Activated B cell treated with CpG ODN at 0.5 μM for 24 hours (primary cell): Measurements from ENCODE around the gene C1orf159. TPM values are rescaled to one million over a fixed set of nuclear protein-coding genes. Genes with fewer than 3 reads are reported as not detected.
A peak's percentile ranks its signal among the peaks of the same experiment; 100 is the strongest.
"Not testable (repeated sequence)": the region's sequence is repeated elsewhere in the genome, so short reads cannot be mapped to it uniquely, and the experiment has no call there.

Source experiments
- ATAC-seq: fragments of 200-7000 bp; cut with Tn5 transposase; one replicate; pipeline ENCODE4 v1.10.0; 2021; ENCODE audit warnings: low read depth, mild to moderate bottlenecking, moderate library complexity
- CTCF ChIA-PET: fragments of 350-600 bp; sonication (Branson Sonifier 250); formaldehyde crosslinking; loops from one replicate; lab custom pipeline; 2021; ENCODE audit warnings: antibody characterized with exemption; lab: Charles Lee
- POLR2A ChIA-PET: fragments of 350-600 bp; sonication (Branson Sonifier 250); formaldehyde crosslinking; loops from one replicate; lab custom pipeline; 2021; ENCODE audit warnings: antibody characterized with exemption; lab: Charles Lee
- DNase-seq: peaks from one replicate; pipeline ENCODE4 v3.0.0; 2022
- H3K27ac Mint-ChIP-seq: one replicate; pipeline ENCODE4 v1.8.0; 2020; ENCODE audit warnings: mixed read lengths
- H3K27me3 Mint-ChIP-seq: one replicate; pipeline ENCODE4 v1.8.0; 2021; ENCODE audit warnings: mixed read lengths
- H3K36me3 Mint-ChIP-seq: one replicate; pipeline ENCODE4 v1.8.0; 2021; ENCODE audit warnings: low read depth, mixed read lengths
- H3K4me1 Mint-ChIP-seq: one replicate; pipeline ENCODE4 v1.8.0; 2021; ENCODE audit warnings: mixed read lengths
- H3K4me3 Mint-ChIP-seq: one replicate; pipeline ENCODE4 v1.8.0; 2020; ENCODE audit warnings: mild to moderate bottlenecking, mixed read lengths
- H3K9me3 Mint-ChIP-seq: one replicate; pipeline ENCODE4 v1.8.0; 2020; ENCODE audit warnings: mixed read lengths
- intact Hi-C: fragments of 100-400 bp; cut with micrococcal nuclease; formaldehyde crosslinking; loops from one replicate; pipeline ENCODE4 v1.15.1; 2024
- total RNA-seq: library from RNA; stranded (reverse); gene quantifications from 2 replicates; pipeline ENCODE4 v1.2.3, GENCODE V29; 2022
- TF ChIP-seq, protein P1 (sequence below): fragments of 200-600 bp; IDR thresholded peaks from one replicate; pipeline ENCODE4 v1.8.0; 2022; ENCODE audit warnings: antibody characterized with exemption, mild to moderate bottlenecking

Gene C1orf159
- total RNA-seq, 1 donor from 2014 or later = 26.5 TPM

DNA sequence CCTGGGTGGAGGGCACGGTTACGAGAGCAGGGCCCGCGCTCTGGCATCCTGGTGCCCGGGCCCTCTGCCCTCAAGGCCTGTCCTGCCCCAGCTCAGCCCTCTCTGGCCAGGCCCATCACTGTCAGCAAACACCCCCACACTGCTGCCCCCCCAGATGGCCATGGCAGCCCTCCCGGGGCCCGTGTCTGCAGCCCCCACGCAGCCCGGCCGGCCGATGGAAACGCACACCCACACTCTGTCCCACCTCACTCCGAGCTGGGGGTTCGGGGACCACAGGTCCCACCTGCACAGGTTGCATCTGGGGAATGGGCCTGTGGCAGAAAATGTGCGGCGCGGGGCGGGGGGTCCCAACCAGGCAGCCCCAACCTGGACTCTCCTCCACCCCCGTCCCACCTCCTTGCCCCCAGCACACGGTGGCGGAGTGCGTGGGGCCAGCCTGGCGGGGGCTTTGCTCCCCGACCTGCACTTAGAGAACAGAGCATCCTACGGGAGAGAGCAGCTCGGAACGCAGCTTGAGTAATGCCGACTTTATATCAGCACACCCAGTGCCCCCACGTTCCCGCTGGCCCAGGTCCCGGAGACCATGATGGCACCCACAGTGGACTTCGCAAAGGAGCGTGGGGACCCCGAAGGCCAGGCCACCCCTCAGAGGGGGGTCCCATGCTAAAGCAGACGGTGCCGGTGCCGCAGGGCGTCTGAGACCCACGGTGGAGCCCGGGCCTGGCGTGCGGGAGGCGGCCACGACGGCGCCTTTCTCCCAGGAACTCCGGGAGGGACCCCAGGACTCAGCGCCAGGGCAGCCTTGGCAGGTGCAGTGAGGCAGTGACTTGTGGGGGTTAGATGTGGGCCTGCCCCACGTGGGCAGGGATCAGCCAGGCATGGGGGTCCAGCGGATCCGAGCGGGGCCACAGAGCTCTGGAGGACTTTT, 34.3 kb downstream of the C1orf159 start:
- peaks cover 3% of the 10 kb centered on the region for H3K36me3 Mint-ChIP-seq
- H3K9me3 Mint-ChIP-seq = no peaks in the 10 kb centered on the region
- CTCF ChIA-PET = no interaction called here
- no peak overlapping the region for H3K4me3 Mint-ChIP-seq
- H3K27ac Mint-ChIP-seq = no peak overlapping the region
- peaks cover 7% of the 10 kb centered on the region for H3K4me1 Mint-ChIP-seq
- H3K27me3 Mint-ChIP-seq = no peaks in the 10 kb centered on the region
- POLR2A ChIA-PET = interaction anchor here (0.6 kb wide), 1 partner anchor 109 kb away, joined by 9 read pairs; no protein-coding TSS in a partner anchor
- ATAC-seq (no peak), DNase-seq (no peak)
- TF ChIP-seq, protein P1, sequence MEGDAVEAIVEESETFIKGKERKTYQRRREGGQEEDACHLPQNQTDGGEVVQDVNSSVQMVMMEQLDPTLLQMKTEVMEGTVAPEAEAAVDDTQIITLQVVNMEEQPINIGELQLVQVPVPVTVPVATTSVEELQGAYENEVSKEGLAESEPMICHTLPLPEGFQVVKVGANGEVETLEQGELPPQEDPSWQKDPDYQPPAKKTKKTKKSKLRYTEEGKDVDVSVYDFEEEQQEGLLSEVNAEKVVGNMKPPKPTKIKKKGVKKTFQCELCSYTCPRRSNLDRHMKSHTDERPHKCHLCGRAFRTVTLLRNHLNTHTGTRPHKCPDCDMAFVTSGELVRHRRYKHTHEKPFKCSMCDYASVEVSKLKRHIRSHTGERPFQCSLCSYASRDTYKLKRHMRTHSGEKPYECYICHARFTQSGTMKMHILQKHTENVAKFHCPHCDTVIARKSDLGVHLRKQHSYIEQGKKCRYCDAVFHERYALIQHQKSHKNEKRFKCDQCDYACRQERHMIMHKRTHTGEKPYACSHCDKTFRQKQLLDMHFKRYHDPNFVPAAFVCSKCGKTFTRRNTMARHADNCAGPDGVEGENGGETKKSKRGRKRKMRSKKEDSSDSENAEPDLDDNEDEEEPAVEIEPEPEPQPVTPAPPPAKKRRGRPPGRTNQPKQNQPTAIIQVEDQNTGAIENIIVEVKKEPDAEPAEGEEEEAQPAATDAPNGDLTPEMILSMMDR = no peak
- intact Hi-C loops = no loop called here

DNA sequence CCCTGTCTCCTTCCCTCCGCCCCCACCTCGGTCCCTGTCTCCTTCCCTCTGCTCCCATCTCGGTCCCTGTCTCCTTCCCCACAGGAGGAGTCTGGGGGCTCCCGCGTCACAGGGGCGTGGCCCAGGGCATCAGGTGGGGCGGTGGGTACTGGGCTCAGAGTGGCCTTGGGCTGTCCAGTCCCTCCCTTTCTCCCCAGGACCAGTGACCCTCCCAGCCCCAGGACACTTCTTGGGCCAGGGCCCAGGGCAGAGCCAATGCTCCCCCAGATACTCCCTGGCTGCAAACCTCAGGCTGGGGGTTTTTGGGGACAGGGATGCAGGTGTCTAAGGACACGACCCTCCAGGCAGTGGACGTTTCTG, 35.0 kb downstream of the C1orf159 start:
- H3K36me3 Mint-ChIP-seq = peaks cover 3% of the 10 kb centered on the region
- TF ChIP-seq, protein P1 = no peak
- no peak overlapping the region for H3K4me3 Mint-ChIP-seq
- no peak overlapping the region for H3K27ac Mint-ChIP-seq
- ATAC-seq = no peak
- ChIA-PET POLR2A (interaction anchor here (0.6 kb wide), 1 partner anchor 109 kb away, joined by 9 read pairs; no protein-coding TSS in a partner anchor), CTCF (no interaction called here)
- intact Hi-C loops = no loop called here
- no peaks in the 10 kb centered on the region for H3K27me3 Mint-ChIP-seq
- DNase-seq = no peak
- H3K9me3 Mint-ChIP-seq = no peaks in the 10 kb centered on the region
- peaks cover 7% of the 10 kb centered on the region for H3K4me1 Mint-ChIP-seq

DNA sequence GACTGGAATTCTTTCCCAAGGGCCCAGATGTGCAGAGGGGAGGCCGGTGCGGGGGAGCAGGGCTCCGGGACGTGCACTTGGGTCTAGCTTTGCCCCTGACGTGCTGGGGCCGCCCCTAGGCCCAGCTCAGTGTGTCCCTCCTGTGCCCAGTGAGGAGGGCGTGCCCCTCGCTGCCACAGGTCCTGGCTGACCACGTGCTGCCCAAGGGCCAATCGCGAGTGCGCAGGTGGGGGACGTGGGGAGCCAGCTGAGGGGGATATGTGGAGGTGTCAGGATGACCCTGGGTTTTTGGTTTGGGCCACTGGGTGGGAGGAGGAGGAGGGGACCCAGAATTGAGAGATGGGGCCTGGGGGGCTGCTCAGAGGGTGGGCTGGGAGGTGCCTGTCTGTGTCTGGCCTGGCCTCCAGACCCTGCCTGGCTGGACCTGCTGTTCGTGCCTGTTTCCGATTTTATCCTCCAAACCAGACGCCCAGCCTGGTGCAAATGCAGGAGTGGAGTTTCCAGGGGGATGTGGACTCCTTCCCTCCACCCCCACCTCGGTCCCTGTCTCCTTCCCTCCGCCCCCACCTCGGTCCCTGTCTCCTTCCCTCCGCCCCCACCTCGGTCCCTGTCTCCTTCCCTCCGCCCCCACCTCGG, 35.6 kb downstream of the C1orf159 start:
- H3K27me3 Mint-ChIP-seq = no peaks in the 10 kb centered on the region
- ChIA-PET POLR2A (interaction anchor here (0.5 to 1.5 kb wide), 3 partner anchors 17 to 41 kb away, joined by 3 to 14 read pairs (median 4); no protein-coding TSS in a partner anchor), CTCF (no interaction called here)
- ATAC-seq (peak; percentile 62), DNase-seq (peak; percentile 33)
- H3K9me3 Mint-ChIP-seq = no peaks in the 10 kb centered on the region
- H3K4me1 Mint-ChIP-seq = peaks cover 7% of the 10 kb centered on the region
- peaks cover 3% of the 10 kb centered on the region for H3K36me3 Mint-ChIP-seq
- TF ChIP-seq, protein P1 = no peak
- no peak overlapping the region for H3K27ac Mint-ChIP-seq
- intact Hi-C loops = no loop called here
- H3K4me3 Mint-ChIP-seq = no peak overlapping the region

DNA sequence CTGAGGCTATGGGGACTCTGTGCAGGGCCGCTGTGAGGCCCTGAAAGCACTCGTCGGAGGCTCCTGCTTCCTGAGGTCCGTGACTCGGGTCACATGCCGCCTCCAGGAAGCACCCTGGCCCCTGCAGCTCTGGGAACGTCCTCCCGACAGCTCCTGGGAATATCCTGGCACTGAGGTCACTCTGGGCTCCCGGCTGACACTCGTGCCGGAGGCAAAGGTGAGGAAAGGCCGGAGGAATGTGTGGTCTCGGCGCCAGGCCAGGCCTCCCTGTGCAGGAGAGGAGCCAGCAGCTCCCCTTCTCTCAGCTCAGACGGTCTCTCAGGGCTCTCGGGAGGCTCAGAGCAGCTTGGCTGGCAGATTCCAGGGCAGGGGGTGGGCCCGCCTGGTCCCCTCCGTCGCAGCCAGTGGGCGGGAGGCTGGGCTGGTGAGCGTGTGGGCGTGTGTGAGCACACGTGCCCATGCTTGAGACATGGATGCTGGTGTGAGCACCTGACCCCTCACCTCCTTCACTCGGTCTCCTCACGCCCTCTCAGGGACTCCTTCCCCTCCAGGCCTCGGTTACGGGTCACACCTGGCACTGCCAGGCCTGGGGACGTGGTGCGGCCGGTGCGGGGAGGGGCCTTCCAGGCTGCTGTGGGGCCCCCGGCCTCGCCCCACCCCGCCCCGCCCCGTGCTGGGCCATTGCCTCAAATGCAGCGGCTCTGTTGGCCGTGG, 36.3 kb downstream of the C1orf159 start:
- H3K4me3 Mint-ChIP-seq = peak overlapping the region; percentile 50
- intact Hi-C loops = loop anchor here (1.0 kb wide), 1 partner anchor 15 kb away; no protein-coding TSS in a partner anchor
- POLR2A ChIA-PET = interaction anchor here (0.5 to 1.5 kb wide), 3 partner anchors 16 to 40 kb away, joined by 3 to 14 read pairs (median 4); no protein-coding TSS in a partner anchor
- ATAC-seq (peak; percentile 75), DNase-seq (peak; percentile 44)
- peaks cover 7% of the 10 kb centered on the region for H3K4me1 Mint-ChIP-seq
- TF ChIP-seq, protein P1 = no peak
- H3K27me3 Mint-ChIP-seq = peaks cover 2% of the 10 kb centered on the region
- no peak overlapping the region for H3K27ac Mint-ChIP-seq
- no peaks in the 10 kb centered on the region for H3K9me3 Mint-ChIP-seq
- H3K36me3 Mint-ChIP-seq = peaks cover 3% of the 10 kb centered on the region
- CTCF ChIA-PET = no interaction called here

DNA sequence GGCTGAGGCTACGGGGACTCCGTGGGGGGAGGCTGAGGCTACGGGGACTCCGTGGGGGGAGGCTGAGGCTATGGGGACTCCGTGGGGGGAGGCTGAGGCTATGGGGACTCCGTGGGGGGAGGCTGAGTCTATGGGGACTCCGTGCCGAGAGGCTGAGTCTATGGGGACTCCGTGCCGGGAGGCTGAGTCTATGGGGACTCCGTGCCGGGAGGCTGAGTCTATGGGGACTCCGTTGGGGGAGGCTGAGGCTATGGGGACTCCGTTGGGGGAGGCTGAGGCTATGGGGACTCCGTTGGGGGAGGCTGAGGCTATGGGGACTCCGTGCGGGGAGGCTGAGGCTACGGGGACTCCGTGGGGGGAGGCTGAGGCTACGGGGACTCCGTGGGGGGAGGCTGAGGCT, 38.5 kb downstream of the C1orf159 start:
- H3K4me1 Mint-ChIP-seq, ATAC-seq, H3K27me3 Mint-ChIP-seq, intact Hi-C loops, POLR2A ChIA-PET, DNase-seq, H3K9me3 Mint-ChIP-seq, CTCF ChIA-PET, H3K36me3 Mint-ChIP-seq, H3K27ac Mint-ChIP-seq, H3K4me3 Mint-ChIP-seq: not testable (repeated sequence)
